Suppressor macrophage treated with lipopolysaccharide for 1 hour (primary cell): ENCODE data around the gene PITPNM1.
"Not testable (repeated sequence)": the region's sequence is repeated elsewhere in the genome, so short reads cannot be mapped to it uniquely, and the experiment has no call there.

Experiments
- DNase-seq, 3 donors: peaks; one replicate each; pipeline ENCODE4 v3.0.0-alpha.2; 2020 to 2022

PITPNM1 gene

DNA sequence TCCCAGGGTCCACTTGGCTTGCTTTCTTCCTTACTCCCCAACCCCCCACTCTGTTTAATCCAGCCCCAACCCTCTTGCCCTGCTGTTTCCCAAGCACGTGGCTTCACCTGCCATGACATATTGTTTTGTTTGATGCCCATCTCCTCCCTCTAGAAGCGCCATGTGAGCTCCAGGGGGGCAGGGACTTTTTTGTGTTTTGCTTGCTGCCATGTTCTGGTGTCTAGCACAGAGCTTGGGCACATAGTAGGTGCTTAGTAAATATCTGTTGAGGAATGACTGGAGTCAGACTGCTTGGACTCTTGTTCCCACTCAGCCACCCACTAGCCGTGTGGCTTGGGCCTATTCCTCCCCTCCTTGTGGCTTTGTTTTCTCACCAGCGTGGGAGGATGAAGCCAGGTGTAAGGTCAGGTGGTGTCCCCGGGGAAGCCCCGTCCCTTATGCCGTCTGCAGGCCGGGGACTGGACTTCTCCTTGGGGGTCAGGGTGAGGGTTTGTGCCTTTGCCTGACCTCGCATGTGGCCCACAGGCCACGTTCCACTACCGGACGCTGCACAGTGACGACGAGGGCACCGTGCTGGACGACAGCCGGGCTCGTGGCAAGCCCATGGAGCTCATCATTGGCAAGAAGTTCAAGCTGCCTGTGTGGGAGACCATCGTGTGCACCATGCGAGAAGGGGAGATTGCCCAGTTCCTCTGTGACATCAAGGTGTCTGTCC is 18.5 kb downstream of the PITPNM1 start:
- DNase-seq = no peak

DNA sequence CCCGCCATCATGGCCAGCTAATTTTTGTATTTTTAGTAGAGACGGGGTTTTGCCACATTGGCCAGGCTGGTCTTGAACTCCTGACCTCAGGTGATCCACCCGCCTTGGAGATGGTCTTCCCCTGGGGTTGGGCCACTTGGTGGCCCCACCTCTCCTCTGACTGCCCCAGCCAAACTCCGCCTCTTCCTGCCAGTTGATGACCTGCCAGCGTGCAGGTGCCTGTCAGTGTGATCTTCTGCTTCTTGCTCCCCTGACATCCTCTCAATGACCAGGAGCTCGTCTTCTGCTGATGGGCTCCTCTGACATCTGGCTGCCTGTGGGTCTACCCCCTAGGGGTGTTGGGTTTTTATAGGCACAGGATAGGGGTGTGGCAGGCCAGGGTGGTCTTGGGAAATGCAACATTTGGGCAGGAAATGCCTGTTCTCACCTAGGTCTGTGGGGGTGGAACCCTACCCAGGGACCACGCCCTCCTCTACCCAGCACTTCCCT is 19.2 kb downstream of the PITPNM1 start:
- DNase-seq = not testable (repeated sequence)

DNA sequence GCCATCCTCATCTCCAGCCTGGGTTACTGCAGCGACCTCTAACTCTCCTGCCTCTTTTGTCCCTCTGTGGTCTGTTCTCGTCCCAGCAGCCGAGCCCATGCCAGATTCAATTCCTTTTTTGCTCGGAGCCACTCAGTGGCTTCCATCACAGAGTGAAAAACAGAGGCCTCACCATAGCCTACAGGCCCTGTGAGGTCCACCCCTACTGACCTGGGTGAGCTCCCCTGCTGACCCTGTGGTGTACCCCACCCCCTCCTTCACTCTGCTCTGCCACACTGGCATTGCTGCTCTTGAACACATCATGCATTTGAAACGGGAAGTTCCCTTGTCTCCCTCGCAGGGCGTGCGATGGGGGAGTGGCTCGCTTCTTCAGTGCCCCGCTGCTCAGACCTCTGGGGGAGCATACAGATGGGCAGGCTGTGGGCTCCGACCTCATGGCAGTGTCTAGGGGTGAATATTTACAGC is 20.3 kb downstream of the PITPNM1 start:
- peak; percentile 69 to 76 (median 72) for DNase-seq

GRCh38 chr11:67483831-67484665 is 21.1 kb downstream of the PITPNM1 start:
- no peak for DNase-seq

- DNase-seq = peak; percentile 97 to 99 (median 99)
Observed at GRCh38 chr11:67482827-67483798, 22.1 kb downstream of the PITPNM1 start, which contains the start of gene AIP. TSS of gene AIP (plus strand) at chr11:67483026. CDS start at chr11:67483159, 133 bp downstream.

DNA sequence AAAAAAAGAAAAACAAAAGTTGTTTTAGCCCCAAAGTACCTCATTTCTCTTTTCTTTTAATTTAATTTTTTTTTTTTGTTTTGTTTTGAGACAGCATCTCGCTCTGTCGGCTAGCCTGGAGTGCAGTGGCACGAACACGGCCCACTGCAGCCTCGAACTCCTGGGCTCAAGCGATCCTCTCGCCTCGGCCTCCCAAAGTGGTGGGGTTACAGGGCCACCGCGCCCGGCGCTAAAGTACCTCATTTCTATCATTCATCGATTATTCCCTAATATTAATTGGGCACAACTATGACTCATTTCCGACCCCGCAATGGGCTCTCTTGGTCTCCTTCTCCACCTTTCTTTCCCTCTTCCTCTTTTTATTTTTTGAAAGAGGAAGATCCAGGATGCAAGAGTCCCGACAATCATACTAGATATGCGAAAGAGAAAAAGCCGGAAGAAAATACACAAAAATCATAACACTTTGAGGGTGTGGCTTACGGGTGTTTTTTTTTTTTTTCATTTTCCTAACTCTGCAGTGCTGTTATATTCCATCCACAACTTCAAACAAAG is 22.8 kb downstream of the PITPNM1 start:
- peak; percentile 49 to 76 (median 68) for DNase-seq

DNA sequence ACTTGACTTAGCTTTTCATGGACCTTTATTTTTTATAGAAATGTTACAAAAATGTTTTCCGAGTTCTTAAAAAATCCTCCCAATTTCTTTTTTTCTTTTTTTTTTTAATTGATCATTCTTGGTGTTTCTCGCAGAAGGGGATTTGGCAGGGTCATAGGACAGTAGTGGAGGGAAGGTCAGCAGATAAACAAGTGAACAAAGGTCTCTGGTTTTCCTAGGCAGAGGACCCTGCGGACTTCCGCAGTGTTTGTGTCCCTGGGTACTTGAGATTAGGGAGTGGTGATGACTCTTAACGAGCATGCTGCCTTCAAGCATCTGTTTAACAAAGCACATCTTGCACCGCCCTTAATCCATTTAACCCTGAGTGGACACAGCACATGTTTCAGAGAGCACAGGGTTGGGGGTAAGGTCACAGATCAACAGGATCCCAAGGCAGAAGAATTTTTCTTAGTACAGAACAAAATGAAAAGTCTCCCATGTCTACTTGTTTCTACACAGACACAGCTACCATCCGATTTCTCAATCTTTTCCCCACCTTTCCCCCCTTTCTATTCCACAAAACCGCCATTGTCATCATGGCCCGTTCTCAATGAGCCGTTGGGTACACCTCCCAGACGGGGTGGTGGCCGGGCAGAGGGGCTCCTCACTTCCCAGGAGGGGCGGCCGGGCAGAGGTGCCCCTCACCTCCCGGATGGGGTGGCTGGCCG is 27.7 kb downstream of the PITPNM1 start:
- not testable (repeated sequence) for DNase-seq

- not testable (repeated sequence) for DNase-seq
Observed at GRCh38 chr11:67476692-67477091, 28.5 kb downstream of the PITPNM1 start.

- DNase-seq = no peak
Observed at GRCh38 chr11:67472882-67473281, 32.3 kb downstream of the PITPNM1 start.

- DNase-seq = no peak
Observed at GRCh38 chr11:67470337-67471002, 34.7 kb downstream of the PITPNM1 start.

GRCh38 chr11:67469508-67469811 is 35.7 kb downstream of the PITPNM1 start:
- DNase-seq = no peak

DNA sequence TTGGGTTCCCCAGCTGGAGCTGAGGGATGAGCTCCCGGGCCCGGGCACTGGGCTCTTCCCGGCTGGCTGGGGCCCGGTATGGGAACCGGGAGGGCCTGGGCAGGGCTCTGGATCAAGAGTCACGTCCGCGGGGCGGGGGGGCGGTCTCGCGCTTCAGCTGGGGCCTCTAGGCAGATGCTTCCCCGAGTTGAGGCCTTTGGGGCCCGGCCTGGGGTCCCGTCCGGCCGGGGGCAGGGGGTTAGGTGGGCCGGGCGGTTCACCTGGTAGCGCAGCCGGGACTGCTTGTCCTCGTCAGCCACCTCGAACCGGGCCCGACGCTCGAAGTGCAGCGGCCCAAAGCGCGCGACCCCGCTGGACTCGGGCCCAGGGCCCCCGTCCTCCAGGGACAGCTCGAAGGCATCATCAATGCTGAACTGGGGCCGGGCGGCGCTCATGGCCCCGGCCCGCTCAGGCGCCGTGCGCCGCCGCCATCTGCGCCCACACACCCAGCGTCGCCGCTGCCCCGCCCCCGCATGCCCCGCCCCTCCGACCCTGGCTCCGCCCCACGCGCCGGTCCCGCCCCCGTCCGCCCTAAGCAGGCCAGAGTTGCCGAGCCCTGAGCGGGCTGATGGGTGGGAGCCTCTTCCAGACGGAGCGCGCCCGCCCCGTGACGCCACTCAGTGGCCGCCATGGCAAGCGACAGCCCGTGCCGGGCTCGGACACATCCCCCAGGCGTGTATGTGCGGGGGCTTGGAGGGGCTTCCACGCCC is 36.2 kb downstream of the PITPNM1 start, which contains the start of gene TMEM134:
TSS of gene TMEM134 (minus strand) at position 493 of the 749 bp plus-strand sequence. CDS start at position 434, 59 bp downstream.
- DNase-seq = peak; percentile 96 to 98 (median 97)

DNA sequence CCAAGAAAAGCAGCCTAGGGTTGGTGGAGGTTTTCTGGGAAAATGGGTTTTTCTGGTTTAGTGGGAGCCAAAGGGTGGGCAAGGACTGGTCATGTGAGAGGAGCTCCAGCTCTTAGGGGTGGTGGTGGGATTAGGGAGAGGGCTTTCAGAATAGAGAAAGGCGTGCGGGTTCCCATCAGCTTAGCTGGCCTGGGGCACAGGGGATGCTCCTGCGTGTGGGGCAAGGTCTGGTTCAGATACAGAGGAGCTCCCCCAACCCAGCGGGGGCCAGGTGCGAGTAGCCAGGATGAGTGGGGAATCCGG is 36.8 kb downstream of the PITPNM1 start:
- DNase-seq = no peak

- no peak for DNase-seq
Observed at GRCh38 chr11:67468056-67468455, 37.1 kb downstream of the PITPNM1 start.

DNA sequence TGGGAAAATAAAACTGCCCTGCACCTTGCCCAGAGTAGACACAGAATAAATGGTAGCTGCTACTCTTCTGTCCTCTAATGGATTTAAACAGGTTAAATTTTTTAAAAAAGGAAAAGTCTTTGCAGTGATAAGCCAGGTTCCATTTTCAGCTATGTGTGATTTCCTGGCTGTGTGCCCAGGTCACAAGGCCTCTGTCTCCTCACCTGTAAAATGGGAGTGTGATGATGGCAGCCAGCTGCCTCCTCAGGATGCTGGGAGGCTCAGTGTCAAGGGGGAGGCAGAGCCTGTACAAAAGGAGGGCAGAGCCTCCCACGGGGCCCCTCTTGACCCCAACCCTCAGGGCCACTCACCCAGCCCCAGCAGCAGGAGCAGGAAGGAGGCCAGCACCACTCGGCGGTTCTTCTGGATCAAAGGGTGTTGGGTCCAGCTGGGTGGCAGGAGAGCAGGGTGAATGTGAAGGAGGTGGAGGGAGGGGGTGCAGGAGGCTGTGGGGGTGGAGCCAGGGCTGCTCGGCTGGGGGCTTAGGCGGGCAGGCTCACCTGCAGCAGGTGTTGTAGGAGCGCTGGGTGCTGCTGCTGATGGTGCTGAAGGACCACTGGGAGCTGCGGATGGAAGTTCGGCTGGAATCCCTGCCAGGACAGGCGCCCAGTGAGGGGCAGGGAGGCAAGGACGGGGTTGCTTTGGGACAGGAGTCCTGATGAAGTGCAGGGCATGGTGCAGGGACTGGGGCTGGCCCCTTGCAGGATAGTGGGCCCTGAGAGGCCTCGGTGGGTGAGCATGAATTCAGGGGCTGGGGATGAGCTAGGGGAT is 38.0 kb downstream of the PITPNM1 start:
- DNase-seq = no peak

DNA sequence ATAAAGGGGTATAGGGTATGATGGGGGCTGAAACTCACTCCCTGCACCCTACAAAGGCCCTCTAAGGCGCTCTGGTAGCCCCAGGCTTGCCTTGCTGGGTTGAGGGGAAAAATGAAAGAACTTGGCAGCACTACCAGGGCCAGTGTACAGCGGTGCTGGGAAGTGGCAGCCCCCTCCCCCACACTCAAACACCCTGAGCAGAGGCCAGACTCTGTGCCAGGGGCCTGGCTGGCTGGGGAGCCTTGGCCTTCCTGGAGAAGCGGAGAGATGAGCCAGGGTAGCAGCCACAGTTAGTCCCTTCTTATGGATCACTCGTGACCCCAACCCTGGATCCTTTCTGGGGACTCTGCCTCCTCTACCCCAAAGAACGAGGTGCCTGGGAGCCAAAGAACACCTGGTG is 38.8 kb downstream of the PITPNM1 start:
- no peak for DNase-seq

DNA sequence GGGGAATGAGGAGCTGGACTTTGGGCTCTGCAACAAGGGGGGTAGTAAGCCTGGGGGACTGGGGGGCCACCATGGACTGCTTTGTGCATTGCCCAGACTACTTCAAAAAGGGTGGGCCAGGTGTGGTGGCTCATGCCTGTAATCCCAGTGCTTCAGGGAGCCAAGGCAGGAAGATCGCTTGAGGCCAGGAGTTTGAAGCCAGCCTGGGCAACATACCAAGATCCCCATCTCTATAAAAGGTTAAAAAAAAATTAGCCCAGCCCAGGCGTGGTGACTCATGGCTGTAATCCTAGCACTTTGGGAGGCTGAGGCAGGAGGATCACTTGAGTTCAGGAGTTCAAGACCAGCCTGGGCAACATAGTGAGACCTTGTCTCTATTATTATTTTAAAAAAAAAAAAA is 39.6 kb downstream of the PITPNM1 start:
- not testable (repeated sequence) for DNase-seq

DNA sequence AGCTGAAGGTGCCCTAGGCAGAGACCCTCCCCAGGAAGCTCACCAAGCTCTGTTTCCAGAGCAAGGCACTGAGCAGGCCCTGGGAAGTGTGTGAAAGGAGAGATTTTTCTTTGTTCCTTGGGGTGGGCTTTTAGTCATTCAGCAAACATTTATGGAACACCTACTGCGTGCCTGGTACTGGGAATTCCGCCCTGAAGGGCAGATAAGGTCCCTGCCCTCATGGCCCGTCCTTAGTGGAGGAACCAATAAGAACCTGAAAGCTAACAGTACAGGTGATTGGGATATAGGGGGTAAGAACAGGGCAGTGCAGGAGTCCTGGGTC is 40.0 kb downstream of the PITPNM1 start:
- DNase-seq = no peak

GRCh38 chr11:67464411-67465188 is 40.6 kb downstream of the PITPNM1 start:
- peak; percentile 80 to 94 (median 86) for DNase-seq
